HG02852 (cell line): ENCODE measurements around the gene NTN1.
"Not testable (repeated sequence)": the region's sequence is repeated elsewhere in the genome, so short reads cannot be mapped to it uniquely, and the experiment has no call there.

Source experiments
- ATAC-seq: cut with Tn5 transposase; IDR thresholded peaks from one replicate; pipeline ENCODE4 v1.9.1; 2021; ENCODE audit warnings: mild to moderate bottlenecking, moderate library complexity; ENCODE audit not compliant: unreplicated experiment

The NTN1 gene

DNA sequence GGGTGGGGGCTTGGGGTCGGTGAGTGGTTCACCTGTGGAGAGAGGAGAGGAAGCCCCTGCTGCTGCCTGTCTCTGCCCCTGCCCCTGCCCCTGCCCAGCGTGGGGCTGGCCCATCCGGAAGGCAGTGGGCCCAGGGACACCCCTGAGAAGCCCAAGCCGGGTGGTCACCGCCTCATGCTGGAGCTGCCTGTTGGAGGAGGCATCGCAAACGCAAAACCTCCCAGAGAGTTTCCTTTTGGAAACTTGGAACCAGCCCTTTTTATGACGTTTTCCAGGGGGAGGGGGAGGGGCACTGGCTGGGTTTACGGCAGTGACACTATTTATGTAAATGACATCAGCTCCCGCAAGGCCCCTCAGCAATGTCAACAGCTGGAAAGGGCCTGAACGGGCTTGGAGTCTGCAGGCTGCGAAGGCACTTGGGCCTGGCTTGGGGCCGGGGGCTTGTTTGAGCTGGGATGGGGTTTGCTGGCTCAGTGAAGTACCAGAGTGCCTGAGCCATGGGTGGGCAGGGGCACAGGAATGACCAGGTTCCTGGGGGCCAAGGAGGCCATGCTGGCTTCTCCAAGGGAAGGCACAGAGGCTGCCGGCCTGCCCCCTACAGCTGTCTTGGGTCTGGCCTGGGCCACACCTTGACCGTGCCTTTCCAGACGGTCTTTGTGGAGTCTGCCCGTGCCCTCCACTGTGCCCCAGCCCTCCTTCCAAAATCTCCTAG is 219.5 kb downstream of the NTN1 start:
- ATAC-seq = no peak

- ATAC-seq = no peak
Measured at GRCh38 chr17:9241371-9241712, 220.0 kb downstream of the NTN1 start.

DNA sequence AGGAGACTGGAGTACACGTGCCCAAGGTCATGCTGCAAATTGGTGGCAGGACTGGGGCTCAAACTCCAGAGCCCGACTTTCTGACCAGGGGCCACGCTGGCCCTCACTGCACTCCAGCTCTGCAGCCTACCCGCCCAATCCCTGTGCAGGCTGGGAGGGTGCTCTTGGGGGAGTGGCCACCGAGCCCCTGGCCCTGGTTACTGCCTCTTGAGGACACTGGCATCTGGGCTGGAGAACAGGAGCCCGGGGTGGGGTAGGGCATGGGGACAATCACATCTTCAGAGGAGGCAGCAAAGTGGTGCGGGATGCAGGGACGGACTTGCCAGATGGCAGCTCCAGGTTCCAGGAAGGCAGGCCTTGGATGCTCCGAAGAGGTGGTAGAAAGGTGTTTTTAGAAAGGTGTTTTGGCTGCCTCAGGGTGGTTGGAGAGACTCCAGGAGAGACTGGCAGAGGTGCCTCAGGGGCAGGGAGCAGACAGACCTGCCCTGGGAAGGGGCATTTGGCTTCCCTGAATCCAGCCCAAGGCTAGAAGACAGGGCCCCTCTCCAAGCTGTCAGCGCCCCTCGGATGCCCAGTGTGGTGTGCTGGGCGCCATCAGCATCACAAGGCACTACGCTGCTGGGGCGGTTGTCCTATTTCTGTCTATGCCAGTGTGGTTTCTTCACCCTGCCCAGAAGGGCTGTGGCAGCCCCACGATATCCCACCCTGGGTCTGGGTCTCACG is 220.6 kb downstream of the NTN1 start:
- no peak for ATAC-seq

- no peak for ATAC-seq
Measured at GRCh38 chr17:9242497-9242881, 221.2 kb downstream of the NTN1 start.

GRCh38 chr17:9242983-9243382 is 221.7 kb downstream of the NTN1 start:
- no peak for ATAC-seq

- no peak for ATAC-seq
Measured at GRCh38 chr17:9244066-9245052, 223.0 kb downstream of the NTN1 start.

DNA sequence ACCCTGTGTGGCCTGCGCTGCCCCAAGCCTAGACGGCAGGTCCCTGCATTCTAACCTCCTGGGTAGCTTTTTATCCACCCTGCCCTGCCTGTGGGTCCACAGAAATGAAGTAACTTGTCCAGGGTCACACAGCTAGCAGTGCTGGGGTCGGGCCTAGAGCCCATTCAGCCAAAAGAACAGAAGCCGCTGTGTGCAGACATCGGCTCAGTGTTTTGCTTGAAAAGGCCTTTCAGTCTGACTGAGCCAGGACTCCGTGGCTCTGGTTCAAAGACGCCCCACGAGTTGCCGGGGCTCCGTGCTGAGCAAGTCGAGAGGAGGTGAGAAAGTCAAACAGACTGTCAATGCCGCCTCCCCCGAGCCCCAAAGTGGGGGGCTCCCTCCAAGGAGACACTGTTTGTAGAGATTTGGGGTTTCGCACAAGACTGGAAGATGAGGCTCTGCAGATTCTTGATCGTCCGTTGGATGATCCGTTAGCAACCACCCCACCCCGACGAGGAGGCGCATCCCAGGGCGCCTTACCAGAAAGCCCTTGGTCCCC is 226.2 kb downstream of the NTN1 start:
- ATAC-seq = no peak

- ATAC-seq = no peak
Measured at GRCh38 chr17:9249245-9249953, 228.1 kb downstream of the NTN1 start.

DNA sequence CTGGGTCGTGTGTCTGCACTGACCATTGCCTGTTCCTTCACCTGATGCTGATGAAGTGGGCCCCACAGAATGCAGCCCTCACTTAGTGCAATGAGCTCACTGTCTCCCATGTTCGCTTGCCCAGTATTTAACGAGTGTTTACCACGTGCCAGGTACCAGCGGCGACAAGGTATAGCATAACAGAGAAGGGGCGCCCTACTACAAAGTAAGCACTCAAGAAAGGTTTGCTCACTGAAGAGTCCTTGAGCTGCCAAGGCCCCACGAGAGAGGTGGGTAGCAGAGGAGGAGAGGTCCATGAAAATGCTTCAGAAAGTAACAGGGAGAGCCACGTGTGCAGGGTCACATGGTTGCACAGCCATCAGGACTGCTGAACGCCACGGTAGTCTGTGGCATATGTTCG is 230.0 kb downstream of the NTN1 start:
- no peak for ATAC-seq

GRCh38 chr17:9253308-9253707 is 232.0 kb downstream of the NTN1 start:
- no peak for ATAC-seq

DNA sequence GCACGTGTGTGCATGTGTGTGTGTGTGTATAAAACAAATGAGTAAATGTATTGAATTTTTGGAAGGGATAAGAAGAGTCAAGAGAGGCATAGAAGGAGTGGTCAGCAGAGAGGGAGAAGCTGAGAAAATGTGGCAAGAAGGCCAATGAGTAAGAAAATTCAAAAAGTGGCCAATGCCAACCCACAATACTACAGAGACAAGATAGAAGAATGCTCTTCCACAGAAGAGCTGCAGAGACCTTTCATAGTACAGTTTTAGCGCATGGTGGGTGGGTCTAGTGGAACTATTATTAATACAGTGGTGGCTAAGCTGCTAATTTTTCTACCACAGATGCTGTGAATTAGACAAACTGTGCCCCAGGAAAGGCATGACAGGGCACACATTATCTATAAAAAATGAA is 233.5 kb downstream of the NTN1 start:
- no peak for ATAC-seq

DNA sequence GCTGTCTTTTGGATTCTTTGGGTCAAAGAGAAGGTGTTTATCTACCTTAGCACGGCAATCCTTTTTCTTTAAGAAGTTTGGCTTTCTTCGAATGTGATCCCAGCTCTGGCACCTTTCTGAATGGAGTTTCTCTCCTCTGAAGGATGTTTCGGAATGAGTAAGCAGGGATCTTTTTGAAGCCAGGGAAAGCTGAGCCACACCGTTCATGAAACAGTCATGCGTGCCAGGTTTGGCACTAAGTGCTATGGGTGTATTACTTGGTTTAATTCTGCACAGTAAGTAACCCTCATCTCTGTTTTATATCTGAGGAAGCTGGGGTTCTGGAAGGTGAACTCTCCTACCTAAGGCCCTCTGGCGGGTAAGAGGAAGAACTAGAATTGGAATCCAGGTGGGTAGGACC is 234.5 kb downstream of the NTN1 start:
- no peak for ATAC-seq

DNA sequence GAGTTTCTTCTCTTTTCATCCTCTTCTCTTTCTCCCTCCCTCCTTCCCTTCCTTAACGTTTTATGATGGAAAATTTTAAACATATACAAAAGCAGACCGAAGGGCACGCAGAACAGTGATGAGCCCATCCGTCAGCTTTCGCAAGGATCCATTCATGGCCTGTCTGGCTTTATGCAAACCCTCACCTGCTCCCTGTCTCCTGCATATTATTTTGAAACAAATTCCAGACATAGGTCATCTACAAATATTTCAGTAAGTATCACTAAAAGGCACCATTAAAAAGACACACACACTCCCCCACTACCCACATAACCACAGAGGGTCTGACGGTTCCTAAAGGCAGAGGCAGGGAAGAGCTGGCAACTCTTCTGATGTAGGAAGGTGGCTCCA is 235.0 kb downstream of the NTN1 start:
- no peak for ATAC-seq

- ATAC-seq = no peak
Measured at GRCh38 chr17:9256751-9257629, 235.7 kb downstream of the NTN1 start.

DNA sequence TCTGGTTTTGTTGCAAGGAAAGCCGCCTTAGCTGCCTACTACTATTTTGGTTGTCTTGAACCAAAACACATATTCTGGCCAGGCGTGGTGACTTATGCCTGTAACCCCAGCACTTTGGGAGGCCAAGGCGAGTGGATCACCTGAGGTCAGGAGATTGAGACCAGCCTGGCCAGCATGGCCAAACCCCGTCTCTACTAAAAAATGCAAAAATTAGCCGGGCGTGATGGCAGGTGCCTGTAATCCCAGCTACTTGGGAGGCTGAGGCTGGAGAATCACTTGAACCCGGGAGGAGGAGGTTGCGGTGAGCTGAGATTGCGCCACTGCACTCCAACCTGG is 236.3 kb downstream of the NTN1 start:
- ATAC-seq = not testable (repeated sequence)

DNA sequence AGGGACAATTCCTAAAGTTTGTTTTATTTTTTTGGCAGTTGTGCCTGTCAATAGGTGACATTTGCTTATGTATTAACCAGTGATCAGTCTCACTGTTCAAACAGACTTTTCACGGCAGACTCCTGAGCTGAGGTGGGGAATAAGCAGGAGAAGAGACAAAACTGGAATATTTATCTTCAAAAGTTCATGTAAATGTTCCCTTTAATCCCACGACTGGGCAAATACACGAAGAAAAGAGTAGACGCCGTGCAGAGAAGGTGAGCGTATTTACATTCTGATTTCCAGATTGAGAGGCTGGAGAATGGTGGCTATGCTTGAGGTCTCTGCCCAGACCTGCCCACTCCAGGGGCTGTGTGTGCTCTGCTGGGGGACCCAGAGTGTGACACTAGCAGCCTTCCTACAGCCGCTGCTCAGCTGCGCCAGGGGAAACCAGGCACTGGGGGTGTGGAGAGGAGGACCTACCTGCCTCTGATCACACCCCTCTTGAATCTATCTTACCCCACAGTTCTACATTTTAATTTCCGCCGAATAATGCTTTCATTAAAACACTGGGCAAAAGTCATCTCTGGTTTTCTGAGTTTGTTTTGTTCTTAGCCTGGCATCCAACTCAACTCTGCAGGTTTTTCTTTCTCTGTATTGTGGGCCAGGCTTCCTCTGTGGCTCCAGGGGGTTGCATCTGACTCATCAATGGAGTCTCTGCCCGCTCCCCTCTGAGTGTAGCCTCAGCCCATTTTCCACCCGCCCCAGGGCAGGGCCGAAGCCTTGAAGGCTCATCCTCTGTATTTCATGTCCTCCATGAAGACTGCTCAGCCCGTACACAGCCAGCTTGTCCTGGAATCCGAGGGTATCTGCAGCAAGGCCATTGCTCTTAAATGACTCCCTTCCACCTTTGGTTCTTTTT is 237.1 kb downstream of the NTN1 start:
- no peak for ATAC-seq

DNA sequence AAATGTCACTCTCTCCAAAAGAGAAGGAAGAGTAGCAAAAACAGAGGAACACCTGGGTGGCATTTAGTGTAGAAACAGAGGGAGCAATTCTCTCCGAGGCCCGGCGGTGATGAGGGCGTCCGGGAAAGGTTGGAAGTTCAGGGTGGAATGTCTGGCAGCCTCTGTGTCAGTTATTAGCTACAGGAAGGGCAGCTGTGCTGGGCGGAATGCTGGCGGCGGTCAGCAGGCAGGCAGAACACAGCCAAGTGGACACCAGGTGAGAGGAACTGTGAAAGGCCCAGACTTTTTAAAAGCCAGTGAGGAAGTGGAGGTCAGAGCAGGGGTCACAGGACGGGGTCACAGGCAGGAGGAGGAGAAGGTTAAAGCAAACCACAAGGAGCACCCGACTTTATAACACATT is 238.1 kb downstream of the NTN1 start:
- ATAC-seq = no peak

GRCh38 chr17:9261081-9262012 is 240.0 kb downstream of the NTN1 start:
- ATAC-seq = no peak
